Activated CD8-positive, alpha-beta memory T cell treated with anti-CD3 and anti-CD28 coated beads for 48 hours (primary cell): Measurements from ENCODE around the gene WDR70.
"Not testable (repeated sequence)": the region's sequence is repeated elsewhere in the genome, so short reads cannot be mapped to it uniquely, and the experiment has no call there.

Experiments
- DNase-seq, 3 experiments: peaks; one replicate each; pipeline ENCODE4 v3.0.0-alpha.2; 2020; ENCODE audit warnings: low read depth in 2 of 3, low spot score in 2 of 3

The WDR70 gene

GRCh38 chr5:37637165-37637845 lies 258.2 kb downstream of the WDR70 start:
- no peak for DNase-seq

- no peak for DNase-seq
Measured at GRCh38 chr5:37638897-37639296, 259.8 kb downstream of the WDR70 start.

DNA sequence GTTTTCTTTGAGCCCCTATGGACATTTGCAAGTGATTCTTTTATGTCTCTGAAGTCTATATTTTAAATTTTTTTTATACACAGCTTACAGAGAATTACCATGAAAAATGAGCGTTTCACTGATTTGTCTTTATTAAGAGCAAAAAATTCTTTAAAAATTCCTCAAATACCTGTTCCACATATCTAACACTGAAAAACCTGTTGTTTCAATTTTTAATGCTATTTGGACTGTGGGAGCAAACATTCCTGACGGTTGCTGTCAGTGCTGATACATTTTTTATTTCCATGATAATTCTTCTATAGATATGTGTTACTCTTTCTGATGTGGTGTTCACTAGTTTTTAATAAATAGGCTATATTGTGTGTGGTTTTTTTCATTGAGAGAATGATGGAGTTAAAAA lies 261.0 kb downstream of the WDR70 start:
- DNase-seq: no peak

DNA sequence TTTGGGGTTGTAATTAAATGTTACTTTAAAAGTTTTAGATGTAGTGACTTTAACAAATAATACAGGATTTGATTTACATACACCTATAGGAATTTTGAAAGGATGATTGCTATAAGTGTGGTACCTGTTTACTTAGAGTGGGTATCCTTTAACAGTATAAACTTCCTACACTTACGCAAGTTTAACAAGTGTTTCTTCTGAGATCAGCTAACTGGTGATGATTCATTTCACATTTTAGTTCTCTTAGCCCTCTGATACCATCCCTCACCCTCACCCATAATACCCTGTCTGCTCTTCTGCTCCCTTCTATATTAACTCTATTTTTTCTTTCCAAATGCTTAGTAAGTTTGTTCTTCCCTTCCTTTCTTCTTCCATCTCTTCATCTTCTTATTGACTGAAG lies 262.8 kb downstream of the WDR70 start:
- no peak for DNase-seq

GRCh38 chr5:37645707-37646106 lies 266.6 kb downstream of the WDR70 start:
- no peak for DNase-seq

DNA sequence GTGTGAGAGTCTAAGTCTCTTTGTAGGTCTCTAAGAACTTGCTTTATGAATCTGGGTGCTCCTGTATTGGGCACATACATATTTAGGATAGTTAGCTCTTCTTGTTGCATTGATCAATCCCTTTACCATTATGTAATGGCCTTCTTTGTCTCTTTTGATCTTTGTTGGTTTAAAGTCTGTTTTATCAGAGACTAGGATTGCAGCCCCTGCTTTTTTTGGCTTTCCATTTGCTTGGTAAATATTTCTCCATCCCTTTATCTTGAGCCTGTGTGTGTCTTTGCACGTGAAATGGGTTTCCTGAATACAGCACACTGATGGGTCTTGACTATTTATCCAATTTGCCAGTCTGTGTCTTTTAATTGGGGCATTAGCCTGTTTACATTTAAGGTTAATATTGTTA lies 275.4 kb downstream of the WDR70 start:
- not testable (repeated sequence) for DNase-seq

- no peak for DNase-seq
Measured at GRCh38 chr5:37657046-37657445, 277.9 kb downstream of the WDR70 start.

DNA sequence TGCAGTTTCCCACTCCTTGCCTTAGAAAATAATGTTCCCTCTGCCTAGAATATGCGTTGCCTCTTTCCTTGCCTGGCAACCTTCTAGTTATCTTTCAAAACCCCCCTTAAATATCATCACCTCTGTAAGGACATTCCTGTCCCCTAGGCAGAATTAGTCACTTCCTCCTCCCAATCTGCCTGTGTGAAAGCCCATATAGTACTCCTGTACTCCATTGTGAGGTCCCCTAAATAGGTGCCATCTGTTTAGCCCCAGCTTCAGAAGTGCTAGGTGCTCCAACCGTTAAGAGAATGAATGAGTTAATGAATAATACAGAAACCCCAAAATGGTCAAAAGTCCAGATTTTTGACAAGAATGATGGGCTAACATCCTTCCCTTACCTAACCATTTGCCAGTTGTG lies 279.3 kb downstream of the WDR70 start:
- no peak for DNase-seq

- DNase-seq: no peak
Measured at GRCh38 chr5:37660319-37660718, 281.2 kb downstream of the WDR70 start.

DNA sequence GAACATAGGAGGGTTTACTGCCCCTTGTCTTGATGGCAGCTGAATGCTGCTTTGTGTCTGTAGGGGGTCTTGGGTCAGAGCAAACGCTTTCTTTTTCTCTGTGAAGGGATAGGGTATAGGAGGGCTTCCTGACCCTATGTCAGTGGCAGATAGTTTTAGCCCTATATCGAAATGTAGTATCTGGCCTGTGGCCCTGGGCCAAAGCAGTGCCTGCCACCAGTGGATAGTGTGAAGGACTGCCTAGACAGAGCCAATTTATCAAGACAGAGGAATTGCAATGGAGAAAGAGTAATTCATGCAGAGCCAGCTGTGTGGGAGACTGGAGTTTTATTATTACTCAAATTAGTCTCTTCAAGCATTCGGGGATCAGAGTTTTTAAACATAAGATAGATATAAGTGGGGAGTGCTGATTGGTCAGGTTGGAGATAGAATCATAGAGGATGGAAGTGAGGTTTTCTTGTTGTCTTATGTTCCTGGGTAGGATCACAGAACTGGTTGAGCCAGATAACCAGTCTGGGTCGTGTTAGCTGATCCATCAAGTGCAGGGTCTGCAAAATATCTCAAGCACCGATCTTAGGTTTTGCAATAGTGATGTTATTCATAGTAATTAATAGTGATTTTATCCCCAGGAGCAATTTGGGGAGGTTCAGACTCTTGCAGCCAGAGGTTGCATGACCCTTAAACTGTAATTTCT lies 282.3 kb downstream of the WDR70 start:
- no peak for DNase-seq

- DNase-seq: no peak
Measured at GRCh38 chr5:37661951-37662350, 282.8 kb downstream of the WDR70 start.

DNA sequence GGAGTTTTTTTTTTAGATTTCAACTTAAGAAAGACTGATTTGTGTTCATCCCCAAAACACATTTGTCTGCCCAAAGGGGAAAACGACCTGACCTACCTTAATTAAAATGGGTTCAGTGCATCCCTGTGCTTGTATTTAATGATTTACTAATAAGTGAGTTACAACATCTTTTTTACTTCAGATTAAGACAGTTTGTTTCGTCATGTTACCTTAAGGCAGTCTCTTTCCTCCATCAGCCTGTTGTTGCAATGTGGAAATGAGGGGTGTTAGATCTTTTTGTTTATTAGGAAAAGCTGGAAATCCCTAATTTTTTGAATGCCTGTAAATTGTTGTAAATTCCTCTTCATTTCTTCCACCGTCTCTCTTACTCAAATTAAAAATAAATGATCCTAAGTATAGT lies 283.2 kb downstream of the WDR70 start:
- DNase-seq: no peak

DNA sequence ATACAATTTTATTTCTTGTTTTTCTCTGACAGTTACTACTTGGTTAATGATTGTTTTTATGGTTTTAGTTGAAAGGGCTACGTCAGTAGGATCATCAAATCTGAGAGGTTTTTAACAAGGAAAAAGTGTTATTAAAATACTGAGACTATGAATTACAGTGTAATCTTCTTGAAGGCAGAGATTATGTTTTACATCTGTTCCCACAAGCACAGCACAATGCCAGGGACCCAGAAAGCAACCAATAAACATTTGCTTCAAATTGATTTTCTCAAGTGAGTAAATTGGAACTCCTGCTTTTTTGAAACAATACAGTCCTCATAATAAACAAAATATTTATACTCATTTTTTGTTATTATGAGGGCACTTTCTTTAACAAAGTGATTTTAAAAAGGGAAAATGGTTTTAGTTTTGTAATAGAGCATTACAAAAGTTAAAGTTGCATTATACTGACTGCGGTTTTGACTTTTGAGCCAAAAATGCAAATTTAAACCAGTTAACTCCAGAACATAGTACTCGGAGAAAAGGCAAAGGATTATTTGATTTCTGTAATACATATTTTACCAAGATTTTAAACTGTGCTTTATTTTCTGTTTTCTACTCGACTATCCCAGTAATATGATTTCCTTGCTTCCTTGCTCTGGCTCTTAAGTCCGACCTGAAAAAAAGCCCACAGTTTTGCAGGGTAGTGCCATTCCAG lies 283.8 kb downstream of the WDR70 start:
- no peak for DNase-seq

- DNase-seq: no peak
Measured at GRCh38 chr5:37663538-37663937, 284.4 kb downstream of the WDR70 start.

GRCh38 chr5:37664551-37664950 lies 285.4 kb downstream of the WDR70 start:
- no peak for DNase-seq

- DNase-seq: no peak
Measured at GRCh38 chr5:37665272-37665671, 286.2 kb downstream of the WDR70 start.

DNA sequence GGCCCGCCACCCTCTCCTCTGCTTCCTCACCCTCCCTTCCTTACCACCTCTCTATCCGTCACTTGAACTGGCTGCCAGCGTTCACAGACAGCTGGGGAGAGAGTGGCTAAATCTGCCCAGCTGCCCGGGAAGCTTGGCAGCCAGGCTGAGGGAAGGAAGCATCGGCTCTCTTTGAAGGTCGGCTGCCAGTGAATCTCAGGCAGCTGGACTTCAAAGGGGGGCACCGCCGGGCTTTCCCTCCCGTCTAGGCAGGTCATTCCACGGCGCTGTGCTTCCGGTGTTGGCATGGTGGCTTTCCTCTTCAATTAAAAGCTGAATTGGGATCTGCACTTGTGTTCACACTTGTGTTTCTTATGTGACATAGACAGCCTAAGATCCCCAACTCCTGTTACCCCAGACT lies 286.8 kb downstream of the WDR70 start:
- no peak for DNase-seq

DNA sequence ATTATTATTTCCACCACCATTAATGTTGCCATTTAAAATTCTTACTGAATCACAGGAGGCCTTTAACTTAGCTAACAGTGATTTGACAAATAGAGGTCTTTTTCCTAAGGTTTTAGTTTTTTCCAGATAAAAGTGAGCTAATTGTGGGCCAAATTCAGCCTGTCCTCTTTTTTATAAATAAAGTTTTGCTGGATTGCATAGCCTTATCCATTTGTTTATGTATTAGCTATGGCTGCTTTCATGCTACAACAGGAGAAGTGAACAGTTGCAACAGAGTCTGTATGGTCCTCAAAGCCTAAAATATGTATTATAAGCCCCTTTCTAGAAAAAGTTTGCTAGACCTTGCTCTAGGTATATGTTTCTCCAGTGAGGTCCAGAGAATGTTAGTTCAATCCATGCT lies 288.3 kb downstream of the WDR70 start:
- no peak for DNase-seq

DNA sequence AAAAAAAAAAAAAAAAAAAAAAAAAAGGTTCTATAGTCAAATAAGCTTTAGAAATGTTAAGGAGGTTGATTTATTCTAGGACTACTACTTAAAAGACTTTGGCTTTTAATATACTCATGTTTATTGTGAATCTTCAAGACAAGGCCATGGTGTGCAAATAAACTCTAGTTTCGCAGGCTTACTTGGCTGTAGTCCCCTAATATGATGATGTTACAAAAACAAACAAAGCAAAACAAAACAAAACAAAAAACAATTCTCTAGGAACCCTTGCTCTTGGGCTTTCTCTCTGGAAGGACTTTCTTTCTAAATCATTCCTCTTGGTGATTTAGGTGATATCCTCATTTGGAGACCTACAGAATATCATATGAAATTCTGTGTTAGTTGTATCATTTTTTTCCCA lies 288.7 kb downstream of the WDR70 start:
- DNase-seq: no peak

GRCh38 chr5:37668524-37669047 lies 289.5 kb downstream of the WDR70 start:
- DNase-seq: no peak

DNA sequence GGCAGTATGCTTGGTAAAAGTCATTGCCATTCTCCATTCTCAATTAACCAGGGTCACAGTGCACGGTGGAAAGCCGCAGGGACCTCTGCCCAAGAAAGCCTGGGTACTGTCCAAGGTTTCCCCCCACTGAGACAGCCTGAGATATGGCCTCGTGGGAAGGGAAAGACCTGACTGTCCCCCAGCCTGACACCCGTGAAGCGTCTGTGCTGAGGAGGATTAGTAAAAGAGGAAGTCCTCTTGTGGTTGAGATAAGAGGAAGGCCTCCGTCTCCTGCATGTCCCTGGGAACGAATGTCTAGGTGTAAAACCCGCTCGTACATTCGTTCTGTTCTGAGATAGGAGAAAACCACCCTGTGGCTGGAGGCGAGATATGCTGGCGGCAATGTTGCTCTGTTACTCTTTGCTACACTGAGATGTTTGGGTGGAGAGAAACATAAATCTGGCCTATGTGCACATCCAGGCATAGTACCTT lies 293.0 kb downstream of the WDR70 start:
- not testable (repeated sequence) for DNase-seq

- not testable (repeated sequence) for DNase-seq
Measured at GRCh38 chr5:37674361-37674760, 295.2 kb downstream of the WDR70 start.
